ENCODE results near the gene C6orf136. TPM values are rescaled to one million over a fixed set of nuclear protein-coding genes. Genes with fewer than 3 reads are reported as not detected.

C6orf136 gene
- total and polyA plus RNA-seq, 9 of the 15 experiments (the other 6 are each of a cell fraction or from before 2014, with no cell fraction given): 14.1 to 63.1 (median 18.4) TPM

- TF ChIP-seq, protein P1, sequence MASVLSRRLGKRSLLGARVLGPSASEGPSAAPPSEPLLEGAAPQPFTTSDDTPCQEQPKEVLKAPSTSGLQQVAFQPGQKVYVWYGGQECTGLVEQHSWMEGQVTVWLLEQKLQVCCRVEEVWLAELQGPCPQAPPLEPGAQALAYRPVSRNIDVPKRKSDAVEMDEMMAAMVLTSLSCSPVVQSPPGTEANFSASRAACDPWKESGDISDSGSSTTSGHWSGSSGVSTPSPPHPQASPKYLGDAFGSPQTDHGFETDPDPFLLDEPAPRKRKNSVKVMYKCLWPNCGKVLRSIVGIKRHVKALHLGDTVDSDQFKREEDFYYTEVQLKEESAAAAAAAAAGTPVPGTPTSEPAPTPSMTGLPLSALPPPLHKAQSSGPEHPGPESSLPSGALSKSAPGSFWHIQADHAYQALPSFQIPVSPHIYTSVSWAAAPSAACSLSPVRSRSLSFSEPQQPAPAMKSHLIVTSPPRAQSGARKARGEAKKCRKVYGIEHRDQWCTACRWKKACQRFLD (CRISPR knock-in tag; IDR thresholded peaks at IDR 0.05): 0 out of 2 replicates have a peak, but pooled peaks have one; percentile 51
- TF ChIP-seq RBM17 (IDR thresholded peaks at IDR 0.05; ENCODE audit: borderline replicate concordance, low read depth, low read length): no peak
- TF ChIP-seq GABPB1 (CRISPR knock-in tag; IDR thresholded peaks at IDR 0.05): peak; percentile 81
- TF ChIP-seq POLR3G (IDR thresholded peaks at IDR 0.05; ENCODE audit: extremely low read depth, insufficient read length, insufficient replicate concordance): no peak
- 0 out of 4 replicates have a peak, but pooled peaks of 1 of the 2 experiments have one; percentile 14 for TF ChIP-seq RCOR1 (IDR thresholded peaks at IDR 0.05; ENCODE audit: borderline replicate concordance in 1 of 2, low read depth in 2 of 2, low read length in 2 of 2)
- no peak for TF ChIP-seq SNIP1 (IDR thresholded peaks at IDR 0.05; ENCODE audit: low read depth)
- TF ChIP-seq TBL1XR1 (IDR thresholded peaks at IDR 0.05; ENCODE audit: low read length in 2 of 2): no peak
- peak; percentile 71; the same call in 1 of the 2 replicates for TF ChIP-seq OTX1 (CRISPR knock-in tag; IDR thresholded peaks at IDR 0.05)
- TF ChIP-seq MEF2A (IDR thresholded peaks at IDR 0.05; ENCODE audit: control insufficient read depth, low read depth, low read length): peak; percentile 58; the same call in 1 of the 2 replicates
- no peak for TF ChIP-seq TCFL5 (CRISPR knock-in tag; conservative IDR thresholded peaks at IDR 0.05)
- no peak for TF ChIP-seq LARP7 (IDR thresholded peaks at IDR 0.05)
- no peak for TF ChIP-seq IFI16 (CRISPR knock-in tag; IDR thresholded peaks at IDR 0.05)
- TF ChIP-seq ZNF75A (CRISPR knock-in tag; IDR thresholded peaks at IDR 0.05): no peak
- no peak; the same call in 1 of the 2 replicates for TF ChIP-seq CC2D1A (IDR thresholded peaks at IDR 0.05)
- no peak for TF ChIP-seq ZNF347 (CRISPR knock-in tag; IDR thresholded peaks at IDR 0.05; ENCODE audit: low read depth)
- TF ChIP-seq RNF2 (IDR thresholded peaks at IDR 0.05): no peak
- TF ChIP-seq ZC3H11A (IDR thresholded peaks at IDR 0.05; ENCODE audit: low read depth, low read length): no peak
- TF ChIP-seq FOSL1 (tag; conservative IDR thresholded peaks at IDR 0.05): 0 out of 2 replicates have a peak, but pooled peaks have one; percentile 11
- no peak for TF ChIP-seq BCOR (IDR thresholded peaks at IDR 0.05)
- TF ChIP-seq ATF2 (CRISPR knock-in tag; IDR thresholded peaks at IDR 0.05): no peak
- no peak for TF ChIP-seq ZNF785 (CRISPR knock-in tag; IDR thresholded peaks at IDR 0.05)
- no peak for TF ChIP-seq MCM7 (IDR thresholded peaks at IDR 0.05)
- TF ChIP-seq, protein P2, sequence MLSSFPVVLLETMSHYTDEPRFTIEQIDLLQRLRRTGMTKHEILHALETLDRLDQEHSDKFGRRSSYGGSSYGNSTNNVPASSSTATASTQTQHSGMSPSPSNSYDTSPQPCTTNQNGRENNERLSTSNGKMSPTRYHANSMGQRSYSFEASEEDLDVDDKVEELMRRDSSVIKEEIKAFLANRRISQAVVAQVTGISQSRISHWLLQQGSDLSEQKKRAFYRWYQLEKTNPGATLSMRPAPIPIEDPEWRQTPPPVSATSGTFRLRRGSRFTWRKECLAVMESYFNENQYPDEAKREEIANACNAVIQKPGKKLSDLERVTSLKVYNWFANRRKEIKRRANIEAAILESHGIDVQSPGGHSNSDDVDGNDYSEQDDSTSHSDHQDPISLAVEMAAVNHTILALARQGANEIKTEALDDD (IDR thresholded peaks at IDR 0.05): no peak
- no peak for TF ChIP-seq ZC3H4 (CRISPR knock-in tag; IDR thresholded peaks at IDR 0.05; ENCODE audit: borderline replicate concordance)
- no peak for TF ChIP-seq KDM5B (IDR thresholded peaks at IDR 0.05; ENCODE audit: insufficient replicate concordance, low read depth, low read length)
- TF ChIP-seq RB1 (IDR thresholded peaks at IDR 0.05; ENCODE audit: low read depth): peak; percentile 71
- TF ChIP-seq, protein P3, sequence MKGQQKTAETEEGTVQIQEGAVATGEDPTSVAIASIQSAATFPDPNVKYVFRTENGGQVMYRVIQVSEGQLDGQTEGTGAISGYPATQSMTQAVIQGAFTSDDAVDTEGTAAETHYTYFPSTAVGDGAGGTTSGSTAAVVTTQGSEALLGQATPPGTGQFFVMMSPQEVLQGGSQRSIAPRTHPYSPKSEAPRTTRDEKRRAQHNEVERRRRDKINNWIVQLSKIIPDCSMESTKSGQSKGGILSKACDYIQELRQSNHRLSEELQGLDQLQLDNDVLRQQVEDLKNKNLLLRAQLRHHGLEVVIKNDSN (CRISPR knock-in tag; IDR thresholded peaks at IDR 0.05): no peak
Observed at GRCh38 chr6:30690403-30691207, 43.7 kb downstream of the C6orf136 start, which contains the start of gene NRM (continued).

Measured in K562 (cell line).